Measurements from ENCODE around the gene SPARCL1.

- no peak for TF ChIP-seq CTCF (IDR thresholded peaks at IDR 0.05)
- no peak for TF ChIP-seq POLR2A (IDR thresholded peaks at IDR 0.05)
Observed at GRCh38 chr4:87555773-87556619, 26.8 kb upstream of the SPARCL1 start.

All from tibial nerve (tissue), 3 donors.